ENCODE measurements around the gene EPAS1. TPM values are rescaled to one million over a fixed set of nuclear protein-coding genes. Genes with fewer than 3 reads are reported as not detected.

EPAS1 gene
- polyA plus RNA-seq, 2 of the 4 experiments (the other 2 are of a cell fraction): 128 to 143 TPM

DNA sequence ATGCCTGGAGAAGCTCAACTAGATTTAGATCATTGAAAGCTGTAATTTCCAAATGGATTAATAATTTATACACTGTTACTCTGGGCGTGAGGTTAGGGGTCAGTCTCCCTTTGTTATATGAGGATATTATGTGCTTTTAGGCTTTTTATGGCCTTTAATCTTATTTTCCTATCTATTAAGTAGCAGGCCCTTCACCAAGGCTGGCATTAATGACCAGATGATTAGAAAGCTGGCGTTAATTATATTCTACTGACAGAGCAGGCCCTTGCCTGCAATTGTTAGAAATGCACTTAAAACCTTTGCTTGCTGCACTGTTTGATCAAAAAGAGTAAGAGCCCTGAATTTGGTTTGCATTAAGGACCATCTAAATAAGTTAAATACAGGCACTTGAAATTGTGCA is 75.3 kb downstream of the EPAS1 start:
- FAIRE-seq: no peak
- WGBS (ENCODE audit: missing lambda C conversion rate): 88% methylated on average over 2 of the region's 2 CpGs
- H3K27ac ChIP-seq: no peak overlapping the region

GRCh38 chr2:46373238-46373637 is 76.0 kb downstream of the EPAS1 start:
- FAIRE-seq: no peak
- CTCF ChIA-PET: interaction anchor here (0.9 to 4.0 kb wide), 7 partner anchors 7 to 380 kb away, joined by 3 to 26 read pairs (median 5); no protein-coding TSS in a partner anchor
- TF ChIP-seq HES2 (IDR thresholded peaks at IDR 0.05): no peak
- TF ChIP-seq POLR2A (IDR thresholded peaks at IDR 0.05; ENCODE audit: low read length): no peak

More for the DNA sequence above, 75.3 kb downstream of the EPAS1 start:
- ChIA-PET CTCF (interaction anchor here (0.6 to 2.8 kb wide), 10 partner anchors 8 to 379 kb away, joined by 3 to 9 read pairs (median 3); no protein-coding TSS in a partner anchor), POLR2A (no interaction called here)
- Histone ChIP-seq H3K4me2 (no peak overlapping the region), H3K4me3 (no peak overlapping the region), H3K9me3 (peaks cover 11% of the 10 kb centered on the region; the same call in 1 of the 3 replicates), H3K4me1 (no peaks in the 10 kb centered on the region)
- no peak for DNase-seq (ENCODE audit: low read depth in 1 of 2, low spot score in 1 of 2)
- no peak for TF ChIP-seq HOXA7 (CRISPR knock-in tag; IDR thresholded peaks at IDR 0.05)
- no peak for TF ChIP-seq EHF (CRISPR knock-in tag; IDR thresholded peaks at IDR 0.05)
- TF ChIP-seq CEBPB (IDR thresholded peaks at IDR 0.05): no peak
- no peak for TF ChIP-seq RAD21 (conservative IDR thresholded peaks at IDR 0.05 in 1 of 2, IDR thresholded peaks at IDR 0.05 in 1 of 2)
- no peak for TF ChIP-seq MAX (IDR thresholded peaks at IDR 0.05)
- TF ChIP-seq RARB (CRISPR knock-in tag; IDR thresholded peaks at IDR 0.05): no peak
- no peak for TF ChIP-seq HEYL (CRISPR knock-in tag; IDR thresholded peaks at IDR 0.05)
- TF ChIP-seq RCOR1 (IDR thresholded peaks at IDR 0.05; ENCODE audit: low read depth, low read length): no peak
- no peak for TF ChIP-seq EHMT2 (IDR thresholded peaks at IDR 0.05; ENCODE audit: low read depth)
- TF ChIP-seq JUN (IDR thresholded peaks at IDR 0.05): no peak
- ATAC-seq: no peak

GRCh38 chr2:46375566-46376125 is 78.4 kb downstream of the EPAS1 start:
- Histone ChIP-seq H3K4me2 (no peak overlapping the region), H3K4me3 (no peak overlapping the region), H3K27ac (no peak overlapping the region), H3K9me3 (peaks cover 11% of the 10 kb centered on the region; the same call in 1 of the 3 replicates), H3K4me1 (no peaks in the 10 kb centered on the region)
- FAIRE-seq: no peak
- ATAC-seq: no peak
- POLR2A ChIA-PET: no interaction called here
- WGBS (ENCODE audit: missing lambda C conversion rate): 91% methylated on average over 9 of the region's 12 CpGs
- TF ChIP-seq CHD4 (IDR thresholded peaks at IDR 0.05; ENCODE audit: borderline replicate concordance) (no peak), CEBPB (IDR thresholded peaks at IDR 0.05) (no peak), HOXA7 (CRISPR knock-in tag; IDR thresholded peaks at IDR 0.05) (no peak), HOXB5 (CRISPR knock-in tag; IDR thresholded peaks at IDR 0.05) (no peak), MYC (IDR thresholded peaks at IDR 0.05; ENCODE audit: borderline replicate concordance, low read length) (no peak), ZC3H11A (IDR thresholded peaks at IDR 0.05) (no peak), NR3C1 (IDR thresholded peaks at IDR 0.05) (no peak), CBX8 (IDR thresholded peaks at IDR 0.05) (no peak), NPAS2 (CRISPR knock-in tag; IDR thresholded peaks at IDR 0.05; ENCODE audit: borderline replicate concordance) (no peak), FOXS1 (CRISPR knock-in tag; IDR thresholded peaks at IDR 0.05) (no peak), BHLHE40 (IDR thresholded peaks at IDR 0.05; ENCODE audit: low read depth, low read length) (no peak), NFE2L2 (conservative IDR thresholded peaks at IDR 0.05; ENCODE audit: low read length) (no peak)
- TF ChIP-seq, protein P1, sequence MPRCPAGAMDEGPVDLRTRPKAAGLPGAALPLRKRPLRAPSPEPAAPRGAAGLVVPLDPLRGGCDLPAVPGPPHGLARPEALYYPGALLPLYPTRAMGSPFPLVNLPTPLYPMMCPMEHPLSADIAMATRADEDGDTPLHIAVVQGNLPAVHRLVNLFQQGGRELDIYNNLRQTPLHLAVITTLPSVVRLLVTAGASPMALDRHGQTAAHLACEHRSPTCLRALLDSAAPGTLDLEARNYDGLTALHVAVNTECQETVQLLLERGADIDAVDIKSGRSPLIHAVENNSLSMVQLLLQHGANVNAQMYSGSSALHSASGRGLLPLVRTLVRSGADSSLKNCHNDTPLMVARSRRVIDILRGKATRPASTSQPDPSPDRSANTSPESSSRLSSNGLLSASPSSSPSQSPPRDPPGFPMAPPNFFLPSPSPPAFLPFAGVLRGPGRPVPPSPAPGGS (IDR thresholded peaks at IDR 0.05): no peak
- TF ChIP-seq, protein P2, sequence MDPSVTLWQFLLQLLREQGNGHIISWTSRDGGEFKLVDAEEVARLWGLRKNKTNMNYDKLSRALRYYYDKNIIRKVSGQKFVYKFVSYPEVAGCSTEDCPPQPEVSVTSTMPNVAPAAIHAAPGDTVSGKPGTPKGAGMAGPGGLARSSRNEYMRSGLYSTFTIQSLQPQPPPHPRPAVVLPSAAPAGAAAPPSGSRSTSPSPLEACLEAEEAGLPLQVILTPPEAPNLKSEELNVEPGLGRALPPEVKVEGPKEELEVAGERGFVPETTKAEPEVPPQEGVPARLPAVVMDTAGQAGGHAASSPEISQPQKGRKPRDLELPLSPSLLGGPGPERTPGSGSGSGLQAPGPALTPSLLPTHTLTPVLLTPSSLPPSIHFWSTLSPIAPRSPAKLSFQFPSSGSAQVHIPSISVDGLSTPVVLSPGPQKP (IDR thresholded peaks at IDR 0.05; ENCODE audit: low read depth, low read length): no peak
- no peak for DNase-seq (ENCODE audit: low read depth in 1 of 2, low spot score in 1 of 2)
- CTCF ChIA-PET: interaction anchor here (0.9 to 4.0 kb wide), 7 partner anchors 8 to 365 kb away, joined by 3 to 26 read pairs (median 5); no protein-coding TSS in a partner anchor

More at GRCh38 chr2:46373238-46373637, 76.0 kb downstream of the EPAS1 start:
- Histone ChIP-seq H3K4me3 (no peak overlapping the region), H3K4me2 (no peak overlapping the region), H3K4me1 (no peaks in the 10 kb centered on the region), H3K9me3 (peaks cover 11% of the 10 kb centered on the region; the same call in 1 of the 3 replicates), H3K27ac (no peak overlapping the region)
- POLR2A ChIA-PET: no interaction called here
- 85% methylated on average over 4 of the region's 4 CpGs for WGBS (ENCODE audit: missing lambda C conversion rate)
- DNase-seq (ENCODE audit: low read depth in 1 of 2, low spot score in 1 of 2): no peak
- ATAC-seq: no peak
